ENCODE data around the gene SHISAL1.

SHISAL1 gene

DNA sequence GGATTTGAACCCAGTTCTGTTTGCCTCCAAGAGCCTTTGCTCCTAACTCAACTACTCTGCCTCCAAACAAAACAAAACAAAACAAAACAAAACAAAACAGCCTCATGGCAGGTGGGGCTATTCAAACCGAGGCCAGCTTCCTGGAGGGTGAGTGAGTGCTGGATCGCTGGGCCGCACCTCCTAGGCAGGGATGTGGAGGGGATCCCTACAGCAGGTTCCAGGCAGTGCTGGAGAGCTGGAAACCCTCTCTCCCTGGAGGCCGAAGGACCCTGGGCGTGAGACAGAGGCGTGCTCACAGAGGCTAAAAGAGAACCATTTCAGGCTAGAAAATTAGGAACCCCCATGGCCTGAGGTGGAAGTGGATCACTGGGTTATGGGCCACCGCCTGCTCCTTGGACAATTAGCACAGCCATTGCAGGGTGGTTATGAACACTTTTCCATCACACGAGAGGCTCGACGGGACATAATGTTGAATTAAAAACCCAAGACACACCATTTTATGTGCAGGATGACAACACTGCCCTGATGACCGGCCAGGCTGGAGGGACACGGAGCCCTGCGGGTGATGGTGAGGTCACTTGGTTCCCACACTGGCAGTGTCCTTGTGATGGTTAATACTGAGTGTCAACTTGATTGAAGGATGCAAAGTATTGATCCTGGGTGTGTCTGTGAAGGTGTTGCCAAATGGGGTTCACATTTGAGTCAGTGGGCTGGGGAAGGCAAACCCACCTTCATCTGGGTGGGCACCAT, 35.2 kb downstream of the SHISAL1 start:
- no peak for TF ChIP-seq SPI1 (IDR thresholded peaks at IDR 0.05; ENCODE audit: low read depth, low read length)
- no peak for TF ChIP-seq POLR2A (IDR thresholded peaks at IDR 0.05; ENCODE audit: low read depth, low read length)
- no peak for TF ChIP-seq PAX5 (IDR thresholded peaks at IDR 0.05; ENCODE audit: insufficient read depth, low read length, severe bottlenecking)
- no peak for TF ChIP-seq POU2F2 (IDR thresholded peaks at IDR 0.05; ENCODE audit: low read depth, low read length)
- TF ChIP-seq POLR2AphosphoS5 (IDR thresholded peaks at IDR 0.05; ENCODE audit: low read depth, low read length): no peak
- TF ChIP-seq TAF1 (IDR thresholded peaks at IDR 0.05; ENCODE audit: low read depth, low read length): no peak
- DNase-seq (ENCODE audit: insufficient read length, low spot score): no peak
- no peak for FAIRE-seq

DNA sequence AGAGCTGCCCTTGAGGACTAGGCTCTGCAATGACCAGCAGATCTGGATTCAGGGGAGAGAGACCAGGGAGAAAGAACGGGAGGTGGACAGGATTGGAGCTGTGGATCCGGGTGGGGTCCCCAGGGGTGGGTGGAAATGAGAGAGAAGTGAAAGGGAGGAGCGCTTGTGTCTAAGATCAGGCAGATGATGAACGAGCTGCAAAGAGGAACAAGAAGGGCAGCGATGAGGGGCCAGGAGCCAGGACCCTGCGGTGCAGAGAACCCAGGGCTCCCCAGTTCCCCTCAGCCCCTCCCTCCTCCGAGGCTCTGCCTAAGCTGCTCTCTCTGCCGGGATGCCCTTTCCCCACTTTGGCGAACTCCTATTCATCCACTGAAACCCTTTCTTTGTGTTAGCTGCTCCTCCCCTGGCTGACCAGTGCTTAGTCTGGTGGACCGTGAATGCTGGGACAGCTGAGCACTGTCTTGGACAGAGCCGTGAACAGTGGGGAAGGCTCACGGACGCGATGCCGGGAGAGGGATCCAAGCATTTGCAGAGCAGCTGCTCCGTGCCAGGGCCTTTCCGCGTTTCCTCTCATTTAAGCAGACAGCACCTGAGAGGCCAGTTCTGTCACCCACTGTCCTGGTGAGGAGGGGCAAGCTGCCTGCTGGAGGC, 35.9 kb downstream of the SHISAL1 start:
- FAIRE-seq: no peak
- TF ChIP-seq PAX5 (IDR thresholded peaks at IDR 0.05; ENCODE audit: insufficient read depth, low read length, severe bottlenecking) (no peak), SPI1 (IDR thresholded peaks at IDR 0.05; ENCODE audit: low read depth, low read length) (no peak), POU2F2 (IDR thresholded peaks at IDR 0.05; ENCODE audit: low read depth, low read length) (no peak)

GRCh38 chr22:44276041-44276440, 36.7 kb downstream of the SHISAL1 start:
- DNase-seq (ENCODE audit: insufficient read length, low spot score) (no peak), FAIRE-seq (no peak)
- TF ChIP-seq TAF1 (IDR thresholded peaks at IDR 0.05; ENCODE audit: low read depth, low read length) (no peak), PAX5 (IDR thresholded peaks at IDR 0.05; ENCODE audit: insufficient read depth, low read length, severe bottlenecking) (no peak), POLR2AphosphoS5 (IDR thresholded peaks at IDR 0.05; ENCODE audit: low read depth, low read length) (no peak), POLR2A (IDR thresholded peaks at IDR 0.05; ENCODE audit: low read depth, low read length) (no peak), SPI1 (IDR thresholded peaks at IDR 0.05; ENCODE audit: low read depth, low read length) (no peak), POU2F2 (IDR thresholded peaks at IDR 0.05; ENCODE audit: low read depth, low read length) (no peak)

More for the DNA sequence above, 35.9 kb downstream of the SHISAL1 start:
- no peak for DNase-seq (ENCODE audit: insufficient read length, low spot score)

GRCh38 chr22:44275631-44275995, 37.1 kb downstream of the SHISAL1 start:
- DNase-seq (ENCODE audit: insufficient read length, low spot score) (no peak), FAIRE-seq (no peak)
- no peak for TF ChIP-seq TAF1 (IDR thresholded peaks at IDR 0.05; ENCODE audit: low read depth, low read length)
- no peak for TF ChIP-seq POU2F2 (IDR thresholded peaks at IDR 0.05; ENCODE audit: low read depth, low read length)
- no peak for TF ChIP-seq POLR2A (IDR thresholded peaks at IDR 0.05; ENCODE audit: low read depth, low read length)
- no peak for TF ChIP-seq POLR2AphosphoS5 (IDR thresholded peaks at IDR 0.05; ENCODE audit: low read depth, low read length)
- TF ChIP-seq SPI1 (IDR thresholded peaks at IDR 0.05; ENCODE audit: low read depth, low read length): no peak
- TF ChIP-seq PAX5 (IDR thresholded peaks at IDR 0.05; ENCODE audit: insufficient read depth, low read length, severe bottlenecking): no peak

- FAIRE-seq: no peak
- no peak for DNase-seq (ENCODE audit: insufficient read length, low spot score)
- TF ChIP-seq POLR2AphosphoS5 (IDR thresholded peaks at IDR 0.05; ENCODE audit: low read depth, low read length) (no peak), SPI1 (IDR thresholded peaks at IDR 0.05; ENCODE audit: low read depth, low read length) (no peak), POU2F2 (IDR thresholded peaks at IDR 0.05; ENCODE audit: low read depth, low read length) (no peak), TAF1 (IDR thresholded peaks at IDR 0.05; ENCODE audit: low read depth, low read length) (no peak), PAX5 (IDR thresholded peaks at IDR 0.05; ENCODE audit: insufficient read depth, low read length, severe bottlenecking) (no peak), POLR2A (IDR thresholded peaks at IDR 0.05; ENCODE audit: low read depth, low read length) (no peak)
Measured at GRCh38 chr22:44274918-44275630, 37.7 kb downstream of the SHISAL1 start.

DNA sequence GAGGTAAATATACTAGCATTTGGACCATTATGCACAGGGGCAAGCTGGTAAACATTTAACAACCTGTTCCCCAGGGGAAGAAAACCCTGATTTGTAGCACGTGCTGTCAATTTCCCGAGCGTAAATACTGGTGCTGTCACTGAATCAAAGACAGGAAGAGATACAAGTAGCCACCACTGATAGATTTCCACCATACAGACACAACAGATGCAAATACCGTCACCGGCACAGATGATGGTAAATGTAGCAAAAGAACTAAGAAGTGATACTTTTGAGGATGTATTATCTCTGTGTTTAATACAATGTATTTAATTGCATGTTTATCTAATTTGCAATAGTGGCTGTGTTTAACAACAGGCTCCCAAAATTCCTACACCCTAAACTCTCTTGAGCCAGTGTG, 39.6 kb downstream of the SHISAL1 start:
- DNase-seq (ENCODE audit: insufficient read length, low spot score) (no peak), FAIRE-seq (no peak)
- TF ChIP-seq POU2F2 (IDR thresholded peaks at IDR 0.05; ENCODE audit: low read depth, low read length): no peak

- FAIRE-seq (no peak), DNase-seq (ENCODE audit: insufficient read length, low spot score) (no peak)
- TF ChIP-seq PAX5 (IDR thresholded peaks at IDR 0.05; ENCODE audit: insufficient read depth, low read length, severe bottlenecking) (no peak), POLR2AphosphoS5 (IDR thresholded peaks at IDR 0.05; ENCODE audit: low read depth, low read length) (no peak), POU2F2 (IDR thresholded peaks at IDR 0.05; ENCODE audit: low read depth, low read length) (no peak), POLR2A (IDR thresholded peaks at IDR 0.05; ENCODE audit: low read depth, low read length) (no peak), TAF1 (IDR thresholded peaks at IDR 0.05; ENCODE audit: low read depth, low read length) (no peak), SPI1 (IDR thresholded peaks at IDR 0.05; ENCODE audit: low read depth, low read length) (no peak)
Measured at GRCh38 chr22:44272401-44272771, 40.4 kb downstream of the SHISAL1 start.

GRCh38 chr22:44271732-44272400, 40.9 kb downstream of the SHISAL1 start:
- no peak for TF ChIP-seq POLR2A (IDR thresholded peaks at IDR 0.05; ENCODE audit: low read depth, low read length)
- no peak for TF ChIP-seq POU2F2 (IDR thresholded peaks at IDR 0.05; ENCODE audit: low read depth, low read length)
- TF ChIP-seq SPI1 (IDR thresholded peaks at IDR 0.05; ENCODE audit: low read depth, low read length): no peak
- no peak for TF ChIP-seq TAF1 (IDR thresholded peaks at IDR 0.05; ENCODE audit: low read depth, low read length)
- DNase-seq (ENCODE audit: insufficient read length, low spot score): no peak
- no peak for FAIRE-seq

GRCh38 chr22:44271010-44271500, 41.7 kb downstream of the SHISAL1 start:
- FAIRE-seq (no peak), DNase-seq (ENCODE audit: insufficient read length, low spot score) (no peak)
- no peak for TF ChIP-seq PAX5 (IDR thresholded peaks at IDR 0.05; ENCODE audit: insufficient read depth, low read length, severe bottlenecking)
- TF ChIP-seq POLR2A (IDR thresholded peaks at IDR 0.05; ENCODE audit: low read depth, low read length): no peak
- TF ChIP-seq POU2F2 (IDR thresholded peaks at IDR 0.05; ENCODE audit: low read depth, low read length): no peak
- no peak for TF ChIP-seq TAF1 (IDR thresholded peaks at IDR 0.05; ENCODE audit: low read depth, low read length)
- no peak for TF ChIP-seq POLR2AphosphoS5 (IDR thresholded peaks at IDR 0.05; ENCODE audit: low read depth, low read length)
- TF ChIP-seq SPI1 (IDR thresholded peaks at IDR 0.05; ENCODE audit: low read depth, low read length): no peak
